DMS153 treated with DMSO at 0.1 percent for 48 hours (cell line): Measurements from ENCODE around the gene EXD2.
"Not testable (repeated sequence)": the region's sequence is repeated elsewhere in the genome, so short reads cannot be mapped to it uniquely, and the experiment has no call there.

Experiments used
- DNase-seq: peaks from one replicate; lab custom pipeline; 2025; ENCODE audit not compliant: unreplicated experiment; lab: John Stamatoyannopoulos, UW

Gene EXD2

GRCh38 chr14:69191340-69192111 lies at the start of gene EXD2:
Gene EXD2, plus strand, starts transcription at chr14:69191498. Its CDS starts 17,973 bp downstream, at chr14:69209471.
- DNase-seq = peak; percentile 76

GRCh38 chr14:69141550-69141949 lies 49.7 kb upstream of the EXD2 start:
- DNase-seq = no peak

- DNase-seq = no peak
Measured at GRCh38 chr14:69142101-69142500, 49.2 kb upstream of the EXD2 start.

- no peak for DNase-seq
Measured at GRCh38 chr14:69149461-69150244, 41.6 kb upstream of the EXD2 start.

GRCh38 chr14:69151458-69152180 lies 39.7 kb upstream of the EXD2 start:
- DNase-seq = peak; percentile 58

GRCh38 chr14:69152181-69152901 lies 39.0 kb upstream of the EXD2 start:
- DNase-seq = no peak

GRCh38 chr14:69152902-69153151 lies 38.5 kb upstream of the EXD2 start, which contains the start of gene DCAF5:
Gene DCAF5, minus strand, starts transcription at chr14:69153119. Its CDS starts 141 bp downstream, at chr14:69152978.
- DNase-seq = no peak

GRCh38 chr14:69153152-69153872 lies 38.0 kb upstream of the EXD2 start:
- peak; percentile 79 for DNase-seq

GRCh38 chr14:69153873-69154270 lies 37.4 kb upstream of the EXD2 start:
- no peak for DNase-seq

- no peak for DNase-seq
Measured at GRCh38 chr14:69154779-69155178, 36.5 kb upstream of the EXD2 start.

GRCh38 chr14:69156224-69156623 lies 35.1 kb upstream of the EXD2 start:
- no peak for DNase-seq

- no peak for DNase-seq
Measured at GRCh38 chr14:69161590-69161989, 29.7 kb upstream of the EXD2 start.

- not testable (repeated sequence) for DNase-seq
Measured at GRCh38 chr14:69165787-69166186, 25.5 kb upstream of the EXD2 start.

GRCh38 chr14:69170839-69171238 lies 20.5 kb upstream of the EXD2 start:
- DNase-seq = no peak

GRCh38 chr14:69171569-69171968 lies 19.7 kb upstream of the EXD2 start:
- DNase-seq = no peak

- DNase-seq = no peak
Measured at GRCh38 chr14:69175130-69175529, 16.2 kb upstream of the EXD2 start.

- no peak for DNase-seq
Measured at GRCh38 chr14:69181491-69181890, 9.8 kb upstream of the EXD2 start.

- DNase-seq = not testable (repeated sequence)
Measured at GRCh38 chr14:69182580-69182979, 8.7 kb upstream of the EXD2 start.

- DNase-seq = no peak
Measured at GRCh38 chr14:69183735-69184134, 7.6 kb upstream of the EXD2 start.

- no peak for DNase-seq
Measured at GRCh38 chr14:69190191-69190590, 1.1 kb upstream of the EXD2 start.
